GM23248 (cell line): ENCODE results near the gene KRTAP16-1. TPM values are rescaled to one million over a fixed set of nuclear protein-coding genes. Genes with fewer than 3 reads are reported as not detected.
"Not testable (repeated sequence)": the region's sequence is repeated elsewhere in the genome, so short reads cannot be mapped to it uniquely, and the experiment has no call there.

Experiments used
- DNase-seq: peaks from one replicate; pipeline ENCODE4 v3.0.0-alpha.2; 2015
- H2AFZ ChIP-seq: fragments of 200-600 bp; sonication (generic); 2 replicates; pipeline ENCODE4 v1.6.1; 2016; ENCODE audit warnings: antibody characterized with exemption
- H3F3A ChIP-seq: fragments of 200-600 bp; sonication (generic); 2 replicates; pipeline ENCODE4 v1.6.1; 2016; ENCODE audit warnings: mild to moderate bottlenecking, antibody characterized with exemption, mixed run types; ENCODE audit not compliant: insufficient read depth
- H3K27ac ChIP-seq: fragments of 200-600 bp; sonication (generic); 2 replicates; pipeline ENCODE4 v1.5.1; 2016; ENCODE audit warnings: mild to moderate bottlenecking
- H3K27me3 ChIP-seq: fragments of 200-600 bp; sonication (generic); replicated peaks from 2 replicates; pipeline ENCODE4 v1.6.1; 2016; ENCODE audit warnings: mild to moderate bottlenecking; ENCODE audit not compliant: insufficient read depth
- H3K36me3 ChIP-seq: fragments of 200-600 bp; sonication (generic); 2 replicates; pipeline ENCODE4 v1.6.1; 2016; ENCODE audit warnings: low read depth, mild to moderate bottlenecking
- H3K4me1 ChIP-seq: fragments of 200-600 bp; sonication (generic); 2 replicates; pipeline ENCODE4 v1.6.1; 2016; ENCODE audit warnings: mild to moderate bottlenecking; ENCODE audit not compliant: insufficient read depth
- H3K4me2 ChIP-seq: fragments of 200-600 bp; sonication (generic); one replicate; pipeline ENCODE4 v1.6.1; 2016; ENCODE audit warnings: mild to moderate bottlenecking; ENCODE audit not compliant: unreplicated experiment
- H3K4me3 ChIP-seq: fragments of 200-600 bp; sonication (generic); 2 replicates; pipeline ENCODE4 v1.5.1; 2016; ENCODE audit warnings: mild to moderate bottlenecking
- H3K79me2 ChIP-seq: fragments of 200-600 bp; sonication (generic); 2 replicates; pipeline ENCODE4 v1.6.1; 2016; ENCODE audit warnings: mild to moderate bottlenecking; ENCODE audit not compliant: insufficient read depth
- H3K9ac ChIP-seq: fragments of 200-600 bp; sonication (generic); 2 replicates; pipeline ENCODE4 v1.6.1; 2016; ENCODE audit warnings: mild to moderate bottlenecking
- H3K9me2 ChIP-seq: fragments of 200-600 bp; sonication (generic); 2 replicates; pipeline ENCODE4 v1.6.1; 2016; ENCODE audit warnings: mixed run types, mild to moderate bottlenecking, moderate library complexity; ENCODE audit not compliant: insufficient read depth
- H3K9me3 ChIP-seq: fragments of 200-600 bp; sonication (generic); one replicate; pipeline ENCODE4 v1.6.1; 2017; ENCODE audit warnings: low read depth
- H4K20me1 ChIP-seq: fragments of 200-600 bp; sonication (generic); 2 replicates; pipeline ENCODE4 v1.6.0; 2016; ENCODE audit not compliant: insufficient read depth
- EZH2 ChIP-seq: fragments of 200-600 bp; sonication (generic); IDR thresholded peaks from 2 replicates; pipeline ENCODE4 v1.6.1; 2018; ENCODE audit warnings: antibody characterized with exemption, mild to moderate bottlenecking; ENCODE audit not compliant: insufficient read depth, poor library complexity, severe bottlenecking
- EZH2phosphoT487 ChIP-seq: fragments of 200-600 bp; sonication (generic); IDR thresholded peaks from 2 replicates; pipeline ENCODE4 v1.6.1; 2018; ENCODE audit warnings: antibody characterized with exemption, moderate library complexity, mild to moderate bottlenecking, low read depth; ENCODE audit not compliant: insufficient read depth
- whole genome bisulfite sequencing, 2 experiments: methylation state at CpG; one replicate each; pipeline ENCODE4 v1.1.6; 2015 to 2017; ENCODE audit warnings: low lambda C conversion rate in 2 of 2, low coverage in 1 of 2; ENCODE audit errors: missing lambda C conversion rate in 2 of 2; 5-methylcytosine and 5-hydroxymethylcytosine counted together
- in situ Hi-C: fragments of 300-500 bp; cut with MboI; formaldehyde crosslinking; loops from 2 replicates; pipeline ENCODE4 v1.15.0; 2020
- polyA plus RNA-seq: library from polyadenylated mRNA; unstranded; fragments of >200 nt; fragmentation: Nextera tagmentation; extraction: Ambion mirVana; gene quantifications from 2 replicates; pipeline ENCODE4 v1.2.1, GENCODE V29; 2016
- total RNA-seq: library from RNA; depleted of rRNA; stranded (reverse); fragments of >200 nt; shearing (Covaris generic); gene quantifications from 2 replicates; pipeline ENCODE4 v1.2.3, GENCODE V29; 2014

The KRTAP16-1 gene
- total and polyA plus RNA-seq, 2 experiments from 2014 or later, result not detected

- H3K4me1 ChIP-seq, result no peaks in the 10 kb centered on the region
- no peaks in the 10 kb centered on the region for H3K9me3 ChIP-seq
- no peak overlapping the region for H2AFZ ChIP-seq
- TF ChIP-seq EZH2phosphoT487 (no peak), EZH2 (no peak)
- WGBS, 2 experiments, result 73% methylated on average over 7 of the region's 7 CpGs
- no peaks in the 10 kb centered on the region for H3K79me2 ChIP-seq
- no peak overlapping the region for H3K27ac ChIP-seq
- no peaks in the 10 kb centered on the region for H3K27me3 ChIP-seq
- no peaks in the 10 kb centered on the region for H4K20me1 ChIP-seq
- no peak overlapping the region for H3K4me2 ChIP-seq
- DNase-seq, result no peak
- in situ Hi-C loops, result loop anchor here (25.0 kb wide), 1 partner anchor 314 kb away; no protein-coding TSS in a partner anchor
- no peaks in the 10 kb centered on the region for H3K9me2 ChIP-seq
- H3K36me3 ChIP-seq, result no peaks in the 10 kb centered on the region
- no peak overlapping the region for H3K4me3 ChIP-seq
- no peaks in the 10 kb centered on the region for H3F3A ChIP-seq
- no peak overlapping the region for H3K9ac ChIP-seq
These were observed 39.0 kb upstream of the KRTAP16-1 start for GRCh38 chr17:41347869-41348760.

GRCh38 chr17:41346421-41346820 lies 37.3 kb upstream of the KRTAP16-1 start:
- H3K79me2 ChIP-seq, H3K9me3 ChIP-seq, H4K20me1 ChIP-seq, DNase-seq, H3K36me3 ChIP-seq, H3K27ac ChIP-seq, H3F3A ChIP-seq, H2AFZ ChIP-seq, H3K9me2 ChIP-seq, H3K4me1 ChIP-seq, H3K4me3 ChIP-seq, H3K4me2 ChIP-seq, H3K9ac ChIP-seq, H3K27me3 ChIP-seq: not testable (repeated sequence)
- WGBS, 2 experiments, result 84 to 88% methylated on average over 14 to 16 of the region's 16 CpGs
- in situ Hi-C loops, result loop anchor here (25.0 kb wide), 1 partner anchor 316 kb away; no protein-coding TSS in a partner anchor

- H3K4me3 ChIP-seq, result no peak overlapping the region
These were observed 36.9 kb upstream of the KRTAP16-1 start for GRCh38 chr17:41345992-41346391.

GRCh38 chr17:41343029-41343428 lies 33.9 kb upstream of the KRTAP16-1 start:
- H3K79me2 ChIP-seq, result no peaks in the 10 kb centered on the region
- no peak for DNase-seq
- no peak for TF ChIP-seq EZH2
- no peak for TF ChIP-seq EZH2phosphoT487
- no peak overlapping the region for H3K27ac ChIP-seq
- H3K27me3 ChIP-seq, result no peaks in the 10 kb centered on the region
- no peaks in the 10 kb centered on the region for H3K36me3 ChIP-seq
- H3K4me2 ChIP-seq, result no peak overlapping the region
- H3K9me3 ChIP-seq, result no peaks in the 10 kb centered on the region
- H3F3A ChIP-seq, result peaks cover 11% of the 10 kb centered on the region; the same call in 1 of the 2 replicates
- no peak overlapping the region for H3K4me3 ChIP-seq
- H4K20me1 ChIP-seq, result no peaks in the 10 kb centered on the region
- H3K9ac ChIP-seq, result no peak overlapping the region
- H3K4me1 ChIP-seq, result no peaks in the 10 kb centered on the region
- in situ Hi-C loops, result loop anchor here (25.0 kb wide), 1 partner anchor 319 kb away; no protein-coding TSS in a partner anchor
- no peaks in the 10 kb centered on the region for H3K9me2 ChIP-seq
- H2AFZ ChIP-seq, result no peak overlapping the region
- WGBS, 2 experiments, result 45 to 55% methylated on average over 3 of the region's 3 CpGs

More at GRCh38 chr17:41345992-41346391, 36.9 kb upstream of the KRTAP16-1 start:
- Histone ChIP-seq H3K27me3 (no peaks in the 10 kb centered on the region), H3K9me3 (no peaks in the 10 kb centered on the region), H2AFZ (no peak overlapping the region), H3F3A (no peaks in the 10 kb centered on the region), H3K79me2 (no peaks in the 10 kb centered on the region), H3K27ac (no peak overlapping the region), H3K36me3 (no peaks in the 10 kb centered on the region), H3K9ac (no peak overlapping the region), H3K4me2 (no peak overlapping the region), H3K9me2 (no peaks in the 10 kb centered on the region), H3K4me1 (no peaks in the 10 kb centered on the region), H4K20me1 (no peaks in the 10 kb centered on the region)
- TF ChIP-seq EZH2 (no peak), EZH2phosphoT487 (no peak)
- 92 to 95% methylated on average over 3 of the region's 3 CpGs for WGBS, 2 experiments
- in situ Hi-C loops, result loop anchor here (25.0 kb wide), 1 partner anchor 316 kb away; no protein-coding TSS in a partner anchor
- no peak for DNase-seq
